Chondrocyte (in vitro differentiated cells): ENCODE results near the gene KLK14. TPM values are rescaled to one million over a fixed set of nuclear protein-coding genes. Genes with fewer than 3 reads are reported as not detected.

Source experiments
- DNase-seq: peaks from one replicate; pipeline ENCODE4 v3.0.0; 2021; ENCODE audit warnings: mixed read lengths, low spot score
- H3K27ac Mint-ChIP-seq: one replicate; pipeline ENCODE4 v1.8.0; 2021; ENCODE audit warnings: mild to moderate bottlenecking, moderate library complexity, mixed read lengths; ENCODE audit not compliant: unreplicated experiment
- H3K27me3 Mint-ChIP-seq: 2 replicates; pipeline ENCODE4 v1.8.0; 2021; ENCODE audit warnings: low read depth, mixed read lengths
- H3K36me3 Mint-ChIP-seq: 2 replicates; pipeline ENCODE4 v1.8.0; 2021; ENCODE audit warnings: low read depth, mixed read lengths
- H3K4me1 Mint-ChIP-seq: 2 replicates; pipeline ENCODE4 v1.8.0; 2021; ENCODE audit warnings: low read depth, mild to moderate bottlenecking, mixed read lengths
- H3K4me3 Mint-ChIP-seq: one replicate; pipeline ENCODE4 v1.8.0; 2021; ENCODE audit warnings: mild to moderate bottlenecking, moderate library complexity, mixed read lengths; ENCODE audit not compliant: unreplicated experiment
- H3K9me3 Mint-ChIP-seq: 2 replicates; pipeline ENCODE4 v1.8.0; 2021; ENCODE audit warnings: low read depth, mixed read lengths
- CTCF ChIP-seq: fragments of 200-600 bp; sonication (generic); IDR thresholded peaks from 2 replicates; pipeline ENCODE4 v1.5.0; 2021; ENCODE audit warnings: antibody characterized with exemption, mild to moderate bottlenecking, moderate library complexity
- total RNA-seq: library from RNA; stranded (reverse); gene quantifications from 3 replicates; pipeline ENCODE4 v1.2.1, GENCODE V29; 2021

KLK14 gene
- total RNA-seq, 1 donor from 2014 or later, result not detected

GRCh38 chr19:51084505-51084904, 1.8 kb upstream of the KLK14 start:
- Mint-ChIP-seq H3K27me3 (peaks cover 13% of the 10 kb centered on the region), H3K9me3 (no peaks in the 10 kb centered on the region), H3K4me3 (no peak overlapping the region), H3K36me3 (peaks cover 2% of the 10 kb centered on the region), H3K4me1 (no peaks in the 10 kb centered on the region), H3K27ac (no peak overlapping the region)
- DNase-seq, result no peak
- TF ChIP-seq CTCF, result no peak

- H3K9me3 Mint-ChIP-seq, result no peaks in the 10 kb centered on the region
- H3K27me3 Mint-ChIP-seq, result peaks cover 13% of the 10 kb centered on the region
- peaks cover 2% of the 10 kb centered on the region for H3K36me3 Mint-ChIP-seq
- H3K4me3 Mint-ChIP-seq, result no peak overlapping the region
- DNase-seq, result no peak
- no peak overlapping the region for H3K27ac Mint-ChIP-seq
- no peak for TF ChIP-seq CTCF
- no peaks in the 10 kb centered on the region for H3K4me1 Mint-ChIP-seq
Measured at GRCh38 chr19:51083783-51084182, 1.1 kb upstream of the KLK14 start.

- Mint-ChIP-seq H3K27ac (no peak overlapping the region), H3K36me3 (peaks cover 2% of the 10 kb centered on the region)
- TF ChIP-seq CTCF, result no peak
Measured at GRCh38 chr19:51083181-51083580, 494 bp upstream of the KLK14 start.

GRCh38 chr19:51081476-51081875, 1.2 kb downstream of the KLK14 start:
- Mint-ChIP-seq H3K27me3 (peaks cover 13% of the 10 kb centered on the region), H3K36me3 (no peaks in the 10 kb centered on the region), H3K4me1 (no peaks in the 10 kb centered on the region), H3K27ac (no peak overlapping the region), H3K9me3 (no peaks in the 10 kb centered on the region), H3K4me3 (no peak overlapping the region)
- DNase-seq, result no peak
- no peak for TF ChIP-seq CTCF

More at GRCh38 chr19:51083181-51083580, 494 bp upstream of the KLK14 start:
- Mint-ChIP-seq H3K4me3 (no peak overlapping the region), H3K27me3 (peaks cover 13% of the 10 kb centered on the region), H3K9me3 (no peaks in the 10 kb centered on the region), H3K4me1 (no peaks in the 10 kb centered on the region)
- no peak for DNase-seq

GRCh38 chr19:51079481-51080110, 3.1 kb downstream of the KLK14 start:
- Mint-ChIP-seq H3K27me3 (peaks cover 15% of the 10 kb centered on the region), H3K36me3 (no peaks in the 10 kb centered on the region), H3K4me1 (no peaks in the 10 kb centered on the region), H3K9me3 (no peaks in the 10 kb centered on the region), H3K4me3 (no peak overlapping the region), H3K27ac (no peak overlapping the region)
- no peak for TF ChIP-seq CTCF
- no peak for DNase-seq
